ENCODE measurements around the gene COMMD10. TPM values are rescaled to one million over a fixed set of nuclear protein-coding genes. Genes with fewer than 3 reads are reported as not detected.

The COMMD10 gene
- total RNA-seq, 1 donor from 2014 or later = 44.4 TPM

DNA sequence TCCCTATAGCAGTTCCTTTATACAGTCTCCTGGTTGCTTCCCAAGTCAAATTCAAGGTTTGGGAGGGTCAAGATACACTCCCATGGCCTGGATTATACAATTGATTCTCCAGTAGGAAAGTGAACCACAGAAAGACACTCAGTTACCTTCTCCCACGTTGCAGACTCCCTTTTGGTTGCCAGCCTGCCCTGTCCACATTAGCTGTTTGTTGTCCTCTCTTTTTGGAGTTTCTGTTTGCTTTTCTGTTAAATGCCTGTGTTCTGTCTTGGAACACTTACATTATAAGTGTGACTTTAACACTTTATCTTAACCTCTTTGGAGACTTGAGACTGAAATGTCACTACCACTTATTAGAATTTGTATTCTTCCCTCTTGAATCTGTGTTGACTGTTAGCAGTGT lies 30.3 kb downstream of the COMMD10 start:
- Mint-ChIP-seq H3K27me3 (no peaks in the 10 kb centered on the region), H3K27ac (no peak overlapping the region), H3K9me3 (peaks cover 18% of the 10 kb centered on the region), H3K4me1 (no peaks in the 10 kb centered on the region), H3K36me3 (ENCODE audit: low read depth) (peaks cover 53% of the 10 kb centered on the region), H3K4me3 (no peak overlapping the region)
- intact Hi-C loops (cut with micrococcal nuclease) = no loop called here
- ATAC-seq (ENCODE audit: low read depth) (no peak), DNase-seq (no peak)
- TF ChIP-seq, protein P1, sequence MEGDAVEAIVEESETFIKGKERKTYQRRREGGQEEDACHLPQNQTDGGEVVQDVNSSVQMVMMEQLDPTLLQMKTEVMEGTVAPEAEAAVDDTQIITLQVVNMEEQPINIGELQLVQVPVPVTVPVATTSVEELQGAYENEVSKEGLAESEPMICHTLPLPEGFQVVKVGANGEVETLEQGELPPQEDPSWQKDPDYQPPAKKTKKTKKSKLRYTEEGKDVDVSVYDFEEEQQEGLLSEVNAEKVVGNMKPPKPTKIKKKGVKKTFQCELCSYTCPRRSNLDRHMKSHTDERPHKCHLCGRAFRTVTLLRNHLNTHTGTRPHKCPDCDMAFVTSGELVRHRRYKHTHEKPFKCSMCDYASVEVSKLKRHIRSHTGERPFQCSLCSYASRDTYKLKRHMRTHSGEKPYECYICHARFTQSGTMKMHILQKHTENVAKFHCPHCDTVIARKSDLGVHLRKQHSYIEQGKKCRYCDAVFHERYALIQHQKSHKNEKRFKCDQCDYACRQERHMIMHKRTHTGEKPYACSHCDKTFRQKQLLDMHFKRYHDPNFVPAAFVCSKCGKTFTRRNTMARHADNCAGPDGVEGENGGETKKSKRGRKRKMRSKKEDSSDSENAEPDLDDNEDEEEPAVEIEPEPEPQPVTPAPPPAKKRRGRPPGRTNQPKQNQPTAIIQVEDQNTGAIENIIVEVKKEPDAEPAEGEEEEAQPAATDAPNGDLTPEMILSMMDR (IDR thresholded peaks at IDR 0.05) = no peak
- ChIA-PET POLR2A (no interaction called here), CTCF (no interaction called here)

DNA sequence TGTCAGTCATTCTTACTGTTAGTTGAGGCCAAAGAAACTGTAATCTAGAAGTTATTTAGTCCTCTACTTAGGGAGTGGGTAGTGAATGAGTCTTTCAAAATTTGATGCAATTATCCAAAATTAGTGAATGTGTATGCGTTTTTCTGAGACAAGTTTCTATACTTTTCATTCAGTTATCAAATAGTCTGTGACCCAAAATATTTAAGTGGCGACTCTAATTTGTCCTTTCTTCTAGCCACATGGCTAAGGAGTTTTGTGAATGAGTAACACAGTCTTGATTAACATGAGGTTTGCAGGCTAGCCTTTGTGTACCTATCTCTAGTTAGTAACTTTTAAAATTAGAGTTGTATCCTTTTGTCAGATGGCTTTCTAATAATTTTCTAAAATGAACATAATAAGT lies 45.6 kb downstream of the COMMD10 start:
- intact Hi-C loops (cut with micrococcal nuclease) = no loop called here
- POLR2A ChIA-PET = no interaction called here
- DNase-seq (no peak), ATAC-seq (ENCODE audit: low read depth) (no peak)
- H3K27ac Mint-ChIP-seq = no peak overlapping the region
- no peaks in the 10 kb centered on the region for H3K27me3 Mint-ChIP-seq
- peaks cover 6% of the 10 kb centered on the region for H3K4me1 Mint-ChIP-seq
- CTCF ChIA-PET = no interaction called here
- no peaks in the 10 kb centered on the region for H3K9me3 Mint-ChIP-seq
- TF ChIP-seq, protein P1 (IDR thresholded peaks at IDR 0.05) = no peak
- no peak overlapping the region for H3K4me3 Mint-ChIP-seq
- H3K36me3 Mint-ChIP-seq (ENCODE audit: low read depth) = peaks cover 15% of the 10 kb centered on the region

DNA sequence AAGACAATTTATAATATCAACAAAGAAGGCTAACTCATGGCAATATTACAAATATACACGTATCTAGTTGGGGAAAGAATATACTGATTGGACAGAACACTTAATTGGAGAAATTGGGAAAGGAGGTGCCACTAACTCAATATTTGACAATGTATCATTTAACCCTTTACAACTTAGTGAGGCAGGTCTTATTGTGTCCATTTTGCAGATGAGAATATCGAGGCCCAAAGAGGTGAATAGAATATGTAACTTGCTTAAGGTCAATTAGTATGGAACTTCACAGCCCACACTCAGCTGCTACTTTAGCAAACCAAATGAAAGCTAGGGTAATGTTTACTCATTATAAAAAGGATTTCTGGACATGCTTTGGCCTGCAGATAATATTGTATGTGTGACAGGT lies 46.2 kb downstream of the COMMD10 start:
- TF ChIP-seq, protein P1 (IDR thresholded peaks at IDR 0.05) = no peak
- ChIA-PET POLR2A (no interaction called here), CTCF (no interaction called here)
- Mint-ChIP-seq H3K4me3 (no peak overlapping the region), H3K27me3 (no peaks in the 10 kb centered on the region), H3K4me1 (peaks cover 9% of the 10 kb centered on the region), H3K36me3 (ENCODE audit: low read depth) (peaks cover 10% of the 10 kb centered on the region), H3K27ac (no peak overlapping the region), H3K9me3 (no peaks in the 10 kb centered on the region)
- ATAC-seq (ENCODE audit: low read depth) (no peak), DNase-seq (no peak)
- intact Hi-C loops (cut with micrococcal nuclease) = no loop called here

DNA sequence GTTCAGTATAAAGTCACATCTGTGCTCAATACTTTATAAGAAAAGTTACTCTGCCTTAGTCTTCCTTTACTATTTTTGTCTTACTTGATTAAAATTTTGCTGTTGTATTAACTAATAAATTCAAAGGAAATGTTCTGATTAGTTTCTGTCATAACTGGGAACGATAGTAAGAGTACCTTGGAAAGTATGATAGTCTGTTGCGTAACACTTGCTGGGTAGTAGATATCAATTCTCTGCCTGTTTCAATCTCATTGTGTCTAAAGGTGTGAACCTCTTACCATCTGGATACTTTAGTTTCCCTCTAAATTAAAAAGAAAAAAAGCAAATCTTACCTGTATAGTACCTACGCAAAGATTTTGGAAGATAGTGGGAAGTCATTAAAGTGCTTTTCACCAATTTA lies 48.5 kb downstream of the COMMD10 start:
- peaks cover 15% of the 10 kb centered on the region for H3K4me1 Mint-ChIP-seq
- no peaks in the 10 kb centered on the region for H3K27me3 Mint-ChIP-seq
- no peaks in the 10 kb centered on the region for H3K9me3 Mint-ChIP-seq
- peaks cover 10% of the 10 kb centered on the region for H3K36me3 Mint-ChIP-seq (ENCODE audit: low read depth)
- no peak overlapping the region for H3K4me3 Mint-ChIP-seq
- intact Hi-C loops (cut with micrococcal nuclease) = no loop called here
- TF ChIP-seq, protein P1 (IDR thresholded peaks at IDR 0.05) = no peak
- no peak for ATAC-seq (ENCODE audit: low read depth)
- ChIA-PET CTCF (no interaction called here), POLR2A (no interaction called here)
- no peak for DNase-seq
- no peak overlapping the region for H3K27ac Mint-ChIP-seq

DNA sequence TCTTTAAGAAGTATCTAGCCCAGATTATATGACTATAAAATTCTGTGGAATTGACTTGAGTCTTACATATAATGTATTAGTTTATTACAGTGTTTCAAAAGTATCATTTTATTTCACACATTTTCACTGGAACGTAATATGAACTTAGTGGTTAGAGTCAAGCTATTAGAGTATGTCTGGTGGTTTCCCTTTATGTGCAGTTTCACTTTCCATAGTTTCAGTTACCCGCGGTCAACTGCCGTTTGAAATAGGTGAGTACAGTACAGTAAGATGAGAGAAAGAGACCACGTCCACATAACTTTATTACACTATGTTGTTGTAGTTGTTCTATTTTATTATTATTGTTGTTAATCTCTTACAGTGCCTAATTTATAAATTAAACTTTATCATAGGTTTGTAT lies 50.5 kb downstream of the COMMD10 start:
- ATAC-seq (ENCODE audit: low read depth) = peak; percentile 76
- Mint-ChIP-seq H3K36me3 (ENCODE audit: low read depth) (peaks cover 15% of the 10 kb centered on the region), H3K4me1 (peaks cover 15% of the 10 kb centered on the region), H3K27ac (no peak overlapping the region), H3K4me3 (no peak overlapping the region), H3K9me3 (no peaks in the 10 kb centered on the region), H3K27me3 (no peaks in the 10 kb centered on the region)
- TF ChIP-seq, protein P1 (IDR thresholded peaks at IDR 0.05) = no peak
- intact Hi-C loops (cut with micrococcal nuclease) = loop anchor here (5.0 kb wide), 2 partner anchors 442 to 1322 kb away; no protein-coding TSS in a partner anchor
- no peak for DNase-seq
- CTCF ChIA-PET = interaction anchor here (1.0 to 4.5 kb wide), 3 partner anchors 812 to 1685 kb away, joined by 3 to 16 read pairs (median 3); no protein-coding TSS in a partner anchor
- POLR2A ChIA-PET = no interaction called here
